K562 (cell line): ENCODE measurements around the gene ADAP1. TPM values are rescaled to one million over a fixed set of nuclear protein-coding genes. Genes with fewer than 3 reads are reported as not detected.

ENCODE experiments used
- ATAC-seq: fragments of 200-7000 bp; cut with Tn5 transposase; 3 replicates; pipeline ENCODE4 v1.9.1; 2020; ENCODE audit warnings: moderate library complexity
- BruUV-seq: library from RNA; stranded (reverse); fragments of 400-500 nt; replicated peaks from 2 replicates; lab custom pipeline; 2021; lab: Mats Ljungman, UMichigan
- CTCF ChIA-PET: fragments of 300-600 bp; formaldehyde crosslinking; extraction: SDS; loops from one replicate; lab custom pipeline; 2021; ENCODE audit warnings: low intra/inter-chr PET ratio; lab: Yijun Ruan, JAX
- POLR2A ChIA-PET: fragments of 300-600, 350-650 bp; sonication (Branson Sonifier 250); formaldehyde crosslinking; extraction: SDS; loops from one replicate; lab custom pipeline; 2021; ENCODE audit warnings: antibody characterized with exemption, inconsistent platforms; lab: Yijun Ruan, JAX
- DNase-seq, 4 experiments: peaks; one replicate each; pipeline versions ENCODE4 v3.0.0 to v3.0.0-alpha.2; 2011 to 2018; ENCODE audit warnings: low spot score in 3 of 4, mixed read lengths in 3 of 4; ENCODE audit errors: extremely low read depth in 1 of 4
- FAIRE-seq: peaks from 2 replicates; lab custom pipeline; 2011; peaks lifted over from hg19 to GRCh38; lab: Jason Lieb, UNC
- H2AFZ ChIP-seq: 2 replicates; pipeline ENCODE4 v1.6.0; 2011; ENCODE audit warnings: low read depth, low read length, control low read depth, inconsistent platforms
- H3K27ac ChIP-seq: fragments of 200-600 bp; 3 replicates; pipeline ENCODE4 v1.8.0; 2011; ENCODE audit warnings: low read depth, mild to moderate bottlenecking, control low read depth, inconsistent platforms, low read length, moderate library complexity, mixed read lengths; ENCODE audit errors: extremely low read depth
- H3K27me3 ChIP-seq, 2 experiments: fragments of 300-600 bp in 1 of 2; 2 replicates in 1 of 2; 3 replicates in 1 of 2; pipeline versions ENCODE4 v1.6.0 to v1.8.0; 2011; ENCODE audit warnings: inconsistent platforms in 2 of 2, low read length in 2 of 2, mild to moderate bottlenecking in 1 of 2, mixed read lengths in 1 of 2, moderate library complexity in 1 of 2; ENCODE audit not compliant: control insufficient read depth in 2 of 2, insufficient read depth in 2 of 2
- H3K36me3 ChIP-seq: fragments of 300-600 bp; 3 replicates; pipeline ENCODE4 v1.8.0; 2011; ENCODE audit warnings: mild to moderate bottlenecking, low read length, inconsistent platforms; ENCODE audit not compliant: control insufficient read depth, insufficient read depth
- H3K4me1 ChIP-seq, 2 experiments: fragments of 200-600 bp in 1 of 2; replicated peaks in 1 of 2; 2 replicates in 1 of 2; 3 replicates in 1 of 2; pipeline versions ENCODE4 v1.5.1 to v1.8.0; 2011; ENCODE audit warnings: inconsistent platforms in 2 of 2, low read length in 2 of 2, mild to moderate bottlenecking in 1 of 2, mixed read lengths in 1 of 2, moderate library complexity in 1 of 2; ENCODE audit not compliant: control insufficient read depth in 2 of 2, insufficient read depth in 2 of 2
- H3K4me2 ChIP-seq: 2 replicates; pipeline ENCODE4 v1.6.1; 2011; ENCODE audit warnings: low read length, control low read depth, inconsistent platforms, mixed read lengths; ENCODE audit not compliant: insufficient read depth
- H3K4me3 ChIP-seq: fragments of 200-600 bp; sonication (generic), shearing (Covaris generic); 2 replicates; pipeline ENCODE4 v1.5.1; 2016; ENCODE audit warnings: control low read depth, inconsistent platforms
- H3K79me2 ChIP-seq: fragments of 200-600 bp; 3 replicates; pipeline ENCODE4 v1.8.0; 2011; ENCODE audit warnings: low read length, inconsistent platforms; ENCODE audit not compliant: control insufficient read depth, insufficient read depth
- H3K9ac ChIP-seq, 2 experiments: 2 replicates each; pipeline versions ENCODE4 v1.6.0 to v1.6.1; 2011; ENCODE audit warnings: low read depth in 2 of 2, low read length in 2 of 2, control low read depth in 1 of 2, inconsistent platforms in 1 of 2, mild to moderate bottlenecking in 1 of 2, mixed read lengths in 1 of 2; ENCODE audit not compliant: insufficient read depth in 1 of 2
- H3K9me1 ChIP-seq: one replicate; pipeline ENCODE4 v1.6.0; 2011; ENCODE audit warnings: inconsistent platforms, mild to moderate bottlenecking, low read length, moderate library complexity; ENCODE audit not compliant: control insufficient read depth, insufficient read depth
- H3K9me3 ChIP-seq: replicated peaks from 2 replicates; pipeline ENCODE4 v1.5.1; 2011; ENCODE audit warnings: low read depth, low read length, inconsistent platforms; ENCODE audit not compliant: control insufficient read depth, insufficient read depth
- H4K20me1 ChIP-seq: replicated peaks from 2 replicates; pipeline ENCODE4 v1.6.1; 2011; ENCODE audit warnings: low read length, inconsistent platforms, mixed read lengths; ENCODE audit not compliant: control insufficient read depth, insufficient read depth
- CHAMP1 ChIP-seq: fragments of 450-650 bp; IDR thresholded peaks from 2 replicates; pipeline ENCODE4 v1.6.1; 2016; ENCODE audit warnings: mild to moderate bottlenecking
- POLR2G ChIP-seq: fragments of 200-400 bp; formaldehyde crosslinking; IDR thresholded peaks from 2 replicates; pipeline ENCODE4 v1.6.1; 2017; ENCODE audit warnings: low read depth, mild to moderate bottlenecking, antibody characterized with exemption, low read length, moderate library complexity
- RBFOX2 ChIP-seq: fragments of 200-400 bp; formaldehyde crosslinking; IDR thresholded peaks from 2 replicates; pipeline ENCODE4 v1.6.1; 2017; ENCODE audit warnings: low read depth, mild to moderate bottlenecking, low read length, moderate library complexity
- SETDB1 ChIP-seq: IDR thresholded peaks from one replicate; pipeline ENCODE4 v1.6.1; 2012; ENCODE audit warnings: low read length, control low read depth, inconsistent platforms
- ZBTB26 ChIP-seq: fragments of 450-650 bp; formaldehyde crosslinking; IDR thresholded peaks from 2 replicates; pipeline ENCODE4 v1.4.0; 2022; ENCODE audit warnings: missing genetic modification characterization
- ZNF277 ChIP-seq: fragments of 250-450 bp; sonication (Bioruptor Pico); IDR thresholded peaks from 2 replicates; pipeline ENCODE4 v1.8.0; 2022; ENCODE audit warnings: inconsistent platforms, mild to moderate bottlenecking, moderate library complexity, borderline replicate concordance
- ZNF75A ChIP-seq: fragments of 450-650 bp; formaldehyde crosslinking; IDR thresholded peaks from 2 replicates; pipeline ENCODE4 v1.4.0; 2020; ENCODE audit warnings: mild to moderate bottlenecking
- ZNF780A ChIP-seq: fragments of 250-450 bp; sonication (Bioruptor Pico); IDR thresholded peaks from 2 replicates; pipeline ENCODE4 v1.5.0; 2021; ENCODE audit warnings: mild to moderate bottlenecking
- WGBS: fragments of 100-300 bp; shearing (Covaris generic); methylation state at CpG from one replicate; pipeline ENCODE4 v1.1.6; 2016; ENCODE audit warnings: low coverage, mixed read lengths; ENCODE audit not compliant: insufficient coverage; ENCODE audit errors: missing lambda C conversion rate; 5-methylcytosine and 5-hydroxymethylcytosine counted together
- in situ Hi-C: fragments of 300-500 bp; cut with MboI; formaldehyde crosslinking; loops from 4 replicates; pipeline ENCODE4 v1.15.0; 2018; ENCODE audit warnings: inconsistent platforms, mixed read lengths
- intact Hi-C: fragments of 100-400 bp; cut with micrococcal nuclease; formaldehyde crosslinking; loops from 2 replicates; pipeline ENCODE4 v1.14.2; 2022
- polyA plus RNA-seq, 8 experiments: library from polyadenylated mRNA; depleted of rRNA in 4 of 8; stranded (reverse) in 5 of 8; unstranded in 3 of 8; fragments of >200 nt; fragmentation: Nextera tagmentation in 2 of 8; fragmentation: Illumina TruSeq in 1 of 8; extraction: Ambion mirVana in 2 of 8; extraction: Trizol in 1 of 8; gene quantifications; 2 replicates each; pipeline versions ENCODE4 v1.2.1 to v1.2.3, GENCODE V29; 2011 to 2014; ENCODE audit warnings: inconsistent platforms in 1 of 8, missing spikeins in 1 of 8
- total RNA-seq, 7 experiments: library from RNA; depleted of rRNA in 6 of 7; stranded (reverse); fragments of >200 nt in 6 of 7; fragmentation: Illumina TruSeq in 2 of 7; extraction: Trizol in 2 of 7; gene quantifications; 2 replicates each; pipeline versions ENCODE4 v1.2.1 to v1.2.3, GENCODE V29; 2011 to 2021; ENCODE audit warnings: low replicate concordance in 1 of 7

Gene ADAP1
- total and polyA plus RNA-seq, 9 of the 15 experiments (the other 6 are each of a cell fraction or from before 2014, with no cell fraction given), result 0.27 to 1.4 (median 0.52) TPM; not detected in 3

- TF ChIP-seq CHAMP1, result no peak
- TF ChIP-seq, all 486 proteins: peak for 0
These were observed 74.8 kb downstream of the ADAP1 start (continued) for GRCh38 chr7:879706-880105.

- no peak overlapping the region for H3K4me3 ChIP-seq
- DNase-seq, result no peak
- H3K9ac ChIP-seq, result peak overlapping the region in 1 of 2 experiments; percentile 77; a peak in 2 of 4 replicates
- ChIA-PET CTCF (no interaction called here), POLR2A (interaction anchor here (1.0 kb wide), 1 partner anchor 62 kb away, joined by 3 read pairs; no protein-coding TSS in a partner anchor)
- peaks cover 81% of the 10 kb centered on the region for H3K79me2 ChIP-seq
- no peak for FAIRE-seq
- 95% methylated on average over 15 of the region's 15 CpGs for WGBS
- H3K9me1 ChIP-seq, result no peaks in the 10 kb centered on the region
- H3K27me3 ChIP-seq, result no peaks in the 10 kb centered on the region; a peak in 1 of 5 replicates
- peaks cover 25 to 51% of the 10 kb centered on the region in 2 experiments for H3K4me1 ChIP-seq
- no peaks in the 10 kb centered on the region; the same call in 1 of the 2 replicates for H3K9me3 ChIP-seq
- no peak overlapping the region; the same call in 2 of the 3 replicates for H3K27ac ChIP-seq
- H4K20me1 ChIP-seq, result peaks cover 40% of the 10 kb centered on the region
- H2AFZ ChIP-seq, result no peak overlapping the region
- intact Hi-C loops, result no loop called here
- BruUV-seq, result no TSS peak
- H3K36me3 ChIP-seq, result peaks cover 53% of the 10 kb centered on the region; the same call in 2 of the 3 replicates
- ATAC-seq, result no peak
- H3K4me2 ChIP-seq, result no peak overlapping the region
- in situ Hi-C loops, result no loop called here
- TF ChIP-seq ZNF75A (CRISPR knock-in tag) (no peak), SETDB1 (no peak), POLR2G (peak; percentile 43; the same call in 1 of the 2 replicates), ZNF277 (CRISPR knock-in tag) (no peak), ZBTB26 (no peak), RBFOX2 (peak; percentile 71), ZNF780A (no peak)
These were observed 75.4 kb downstream of the ADAP1 start for GRCh38 chr7:879093-879492.
